Esophagus squamous epithelium (tissue), 4 donors: ENCODE results near the gene PSMD5.

ENCODE experiments used
- CTCF ChIP-seq, 6 experiments: fragments of 450-650 bp in 4 of 6; fragments of 200-600 bp in 2 of 6; sonication (generic) in 2 of 6; IDR thresholded peaks; one replicate each; pipeline ENCODE4 v1.5.1; 2016 to 2019; ENCODE audit warnings: antibody characterized with exemption in 6 of 6, mild to moderate bottlenecking in 4 of 6, moderate library complexity in 4 of 6
- POLR2A ChIP-seq, 4 donors: fragments of 450-650 bp; IDR thresholded peaks; one replicate each; pipeline ENCODE4 v1.6.1; 2017; ENCODE audit warnings: antibody characterized with exemption in 4 of 4, mild to moderate bottlenecking in 4 of 4, moderate library complexity in 3 of 4

- no peak for TF ChIP-seq POLR2A (IDR thresholded peaks at IDR 0.05)
- TF ChIP-seq CTCF (IDR thresholded peaks at IDR 0.05), result no peak
Measured at GRCh38 chr9:120787933-120788332, 54.8 kb downstream of the PSMD5 start.
